Endothelial cell of umbilical vein (primary cell): ENCODE data around the gene NXPH4. TPM values are rescaled to one million over a fixed set of nuclear protein-coding genes. Genes with fewer than 3 reads are reported as not detected.

Source experiments
- BruUV-seq: library from RNA; stranded (reverse); fragments of 400-500 nt; replicated peaks from 2 replicates; lab custom pipeline; 2021; lab: Mats Ljungman, UMichigan
- CTCF ChIA-PET: fragments of 300-600, 350-600 bp; sonication (Branson Sonifier 250); formaldehyde crosslinking; loops from one replicate; lab custom pipeline; 2021; ENCODE audit warnings: antibody characterized with exemption, inconsistent platforms; lab: Charles Lee
- POLR2A ChIA-PET: fragments of 300-600, 350-600 bp; sonication (Branson Sonifier 250); formaldehyde crosslinking; loops from one replicate; lab custom pipeline; 2021; ENCODE audit warnings: antibody characterized with exemption, inconsistent platforms; lab: Charles Lee
- DNase-seq: peaks from one replicate; pipeline ENCODE4 v3.0.0-alpha.2; 2011; ENCODE audit warnings: low read depth, low spot score
- FAIRE-seq: peaks from 2 replicates; lab custom pipeline; 2011; peaks lifted over from hg19 to GRCh38; lab: Jason Lieb, UNC
- H2AFZ ChIP-seq: 2 replicates; pipeline ENCODE4 v1.6.0; 2012; ENCODE audit warnings: low read depth, low read length, control low read depth, inconsistent platforms
- H3K27ac ChIP-seq: 2 replicates; pipeline ENCODE4 v1.5.1; 2011; ENCODE audit warnings: low read depth, mild to moderate bottlenecking, control low read depth, low read length, moderate library complexity; ENCODE audit not compliant: insufficient read depth
- H3K27me3 ChIP-seq, 2 experiments: 2 replicates each; pipeline versions ENCODE4 v1.6.0 to v1.6.1; 2011; ENCODE audit warnings: low read length in 2 of 2, mixed read lengths in 1 of 2; ENCODE audit not compliant: control insufficient read depth in 2 of 2, insufficient read depth in 2 of 2
- H3K36me3 ChIP-seq, 2 experiments: 2 replicates in 1 of 2; 3 replicates in 1 of 2; pipeline ENCODE4 v1.5.1; 2011; ENCODE audit warnings: low read length in 2 of 2, mild to moderate bottlenecking in 1 of 2, moderate library complexity in 1 of 2; ENCODE audit not compliant: control insufficient read depth in 2 of 2, insufficient read depth in 2 of 2; ENCODE audit errors: extremely low read depth in 1 of 2
- H3K4me1 ChIP-seq: 3 replicates; pipeline ENCODE4 v1.5.1; 2011; ENCODE audit warnings: mild to moderate bottlenecking, low read length; ENCODE audit not compliant: control insufficient read depth, insufficient read depth; ENCODE audit errors: extremely low read depth
- H3K4me2 ChIP-seq: 2 replicates; pipeline ENCODE4 v1.6.1; 2011; ENCODE audit warnings: low read length, control low read depth, mixed read lengths; ENCODE audit not compliant: insufficient read depth
- H3K4me3 ChIP-seq, 3 experiments: fragments of 200-600 bp in 1 of 3; sonication (generic), shearing (Covaris generic) in 1 of 3; replicated peaks in 1 of 3; 2 replicates each; pipeline ENCODE4 v1.5.1; 2011 to 2016; ENCODE audit warnings: control low read depth in 3 of 3, low read length in 3 of 3, mild to moderate bottlenecking in 2 of 3, inconsistent platforms in 1 of 3, low read depth in 1 of 3, moderate library complexity in 1 of 3; ENCODE audit not compliant: insufficient read depth in 1 of 3
- H3K79me2 ChIP-seq: 2 replicates; pipeline ENCODE4 v1.6.0; 2012; ENCODE audit warnings: low read length, inconsistent platforms; ENCODE audit not compliant: control insufficient read depth, insufficient read depth
- H3K9ac ChIP-seq: replicated peaks from 2 replicates; pipeline ENCODE3; 2011; ENCODE audit warnings: low read length, control low read depth; ENCODE audit not compliant: insufficient read depth; ENCODE audit errors: extremely low read depth
- H3K9me1 ChIP-seq: replicated peaks from 3 replicates; pipeline ENCODE4 v1.6.0; 2011; ENCODE audit warnings: mild to moderate bottlenecking, low read length; ENCODE audit not compliant: control insufficient read depth, insufficient read depth; ENCODE audit errors: extremely low read depth
- H3K9me3 ChIP-seq: replicated peaks from 2 replicates; pipeline ENCODE4 v1.5.1; 2012; ENCODE audit warnings: low read length, inconsistent platforms; ENCODE audit not compliant: control insufficient read depth, insufficient read depth
- H4K20me1 ChIP-seq: replicated peaks from 2 replicates; pipeline ENCODE3; 2011; ENCODE audit warnings: mild to moderate bottlenecking, low read length; ENCODE audit not compliant: control insufficient read depth, insufficient read depth; ENCODE audit errors: extremely low read depth
- GATA2 ChIP-seq: IDR thresholded peaks from 2 replicates; pipeline ENCODE4 v1.7.0; 2011; ENCODE audit warnings: low read depth, mild to moderate bottlenecking, moderate library complexity, mixed read lengths, low read length; ENCODE audit not compliant: insufficient read length, insufficient read depth
- MYC ChIP-seq: IDR thresholded peaks from one replicate; pipeline ENCODE4 v1.6.1; 2011; ENCODE audit warnings: mild to moderate bottlenecking, low read depth, low read length
- POLR2A ChIP-seq: IDR thresholded peaks from 2 replicates; pipeline ENCODE4 v1.6.1; 2012; ENCODE audit warnings: low read depth, mild to moderate bottlenecking, control low read depth, low read length
- dilution Hi-C: fragments of 300-500 bp; cut with MboI; formaldehyde crosslinking; loops from one replicate; pipeline ENCODE4 v1.15.0; 2019; ENCODE audit warnings: low sequenced_read_pairs; ENCODE audit not compliant: extremely low pct_ligation_motif_present
- intact Hi-C: fragments of 100-400 bp; cut with micrococcal nuclease; formaldehyde crosslinking; loops from one replicate; pipeline ENCODE4 v1.10.0; 2022
- polyA plus RNA-seq, 4 experiments: library from polyadenylated mRNA; depleted of rRNA in 3 of 4; stranded (reverse) in 3 of 4; unstranded in 1 of 4; fragments of >200 nt; gene quantifications; 2 replicates each; pipeline versions ENCODE4 v1.2.1 to v1.2.3, GENCODE V29; 2011 to 2012; ENCODE audit warnings: missing spikeins in 1 of 4
- total RNA-seq: library from RNA; stranded (reverse); gene quantifications from 2 replicates; pipeline ENCODE4 v1.2.3, GENCODE V29; 2021
- TF ChIP-seq, protein P1 (sequence below), 2 donors: IDR thresholded peaks; 1 replicate in 1 of 2; 2 replicates in 1 of 2; pipeline ENCODE4 v1.5.1; 2011; ENCODE audit warnings: low read length in 2 of 2, mild to moderate bottlenecking in 2 of 2, moderate library complexity in 2 of 2, control low read depth in 1 of 2, inconsistent platforms in 1 of 2, low read depth in 1 of 2; ENCODE audit not compliant: insufficient read depth in 1 of 2; ENCODE audit errors: extremely low read depth in 1 of 2
- TF ChIP-seq, protein P2 (sequence below): IDR thresholded peaks from 2 replicates; pipeline ENCODE4 v1.6.1; 2011; ENCODE audit not compliant: insufficient read depth, insufficient read length

The NXPH4 gene
- total and polyA plus RNA-seq, 2 donors (not counting 3 experiments of a cell fraction or from before 2014, with no cell fraction given): 0.07 TPM; not detected in 1

DNA sequence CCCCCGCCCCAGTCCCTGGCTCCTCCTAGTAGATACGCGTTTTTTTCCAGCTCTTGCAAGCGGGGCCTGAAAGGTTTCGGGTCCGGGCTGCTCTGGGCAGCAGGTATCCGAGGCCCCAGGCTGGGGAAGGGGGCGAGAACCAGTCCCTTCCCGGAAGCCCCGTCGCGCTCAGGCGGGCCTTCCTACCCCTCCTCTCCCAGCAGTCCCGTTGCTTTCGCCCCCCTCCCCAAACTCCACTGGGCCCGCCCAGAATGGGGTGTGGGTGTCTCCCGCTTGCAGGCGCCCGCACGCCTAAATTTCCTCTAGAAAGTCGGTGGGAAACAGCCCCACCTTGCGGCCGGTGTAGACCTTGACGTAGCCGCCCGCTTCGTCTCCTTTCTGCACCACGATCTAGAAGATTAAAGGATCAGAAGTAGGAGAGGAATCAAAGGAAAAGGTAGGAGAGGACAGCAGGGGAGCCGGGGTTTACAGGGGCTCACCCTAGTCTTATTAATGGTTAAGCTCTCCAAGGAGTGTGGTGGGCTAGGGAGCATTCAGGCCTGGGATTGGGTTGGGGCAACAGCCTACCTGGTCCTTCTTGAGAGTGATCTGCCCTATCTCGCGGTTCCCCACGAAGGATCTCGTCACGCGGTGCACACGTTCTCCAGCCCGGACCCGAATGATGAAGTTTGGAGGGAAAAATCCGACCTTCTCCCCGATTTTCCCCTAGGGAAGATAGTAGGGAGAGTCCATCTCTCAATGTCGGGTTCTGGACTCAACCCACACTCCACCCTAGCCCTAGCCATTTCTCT is 27.1 kb downstream of the NXPH4 start:
- TF ChIP-seq GATA2: no peak
- TF ChIP-seq, protein P1, sequence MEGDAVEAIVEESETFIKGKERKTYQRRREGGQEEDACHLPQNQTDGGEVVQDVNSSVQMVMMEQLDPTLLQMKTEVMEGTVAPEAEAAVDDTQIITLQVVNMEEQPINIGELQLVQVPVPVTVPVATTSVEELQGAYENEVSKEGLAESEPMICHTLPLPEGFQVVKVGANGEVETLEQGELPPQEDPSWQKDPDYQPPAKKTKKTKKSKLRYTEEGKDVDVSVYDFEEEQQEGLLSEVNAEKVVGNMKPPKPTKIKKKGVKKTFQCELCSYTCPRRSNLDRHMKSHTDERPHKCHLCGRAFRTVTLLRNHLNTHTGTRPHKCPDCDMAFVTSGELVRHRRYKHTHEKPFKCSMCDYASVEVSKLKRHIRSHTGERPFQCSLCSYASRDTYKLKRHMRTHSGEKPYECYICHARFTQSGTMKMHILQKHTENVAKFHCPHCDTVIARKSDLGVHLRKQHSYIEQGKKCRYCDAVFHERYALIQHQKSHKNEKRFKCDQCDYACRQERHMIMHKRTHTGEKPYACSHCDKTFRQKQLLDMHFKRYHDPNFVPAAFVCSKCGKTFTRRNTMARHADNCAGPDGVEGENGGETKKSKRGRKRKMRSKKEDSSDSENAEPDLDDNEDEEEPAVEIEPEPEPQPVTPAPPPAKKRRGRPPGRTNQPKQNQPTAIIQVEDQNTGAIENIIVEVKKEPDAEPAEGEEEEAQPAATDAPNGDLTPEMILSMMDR (IDR thresholded peaks at IDR 0.05; ENCODE audit: extremely low read depth in 1 of 2, insufficient read depth in 1 of 2, low read depth in 1 of 2, low read length in 2 of 2): peak; percentile 83 to 87
- Histone ChIP-seq H3K4me1 (peaks cover 21% of the 10 kb centered on the region), H3K27me3 (peaks cover 34 to 37% of the 10 kb centered on the region in 2 experiments), H3K36me3 (no peaks in the 10 kb centered on the region), H4K20me1 (no peaks in the 10 kb centered on the region), H3K4me3 (peak overlapping the region in 1 of 3 experiments; percentile 26), H2AFZ (no peak overlapping the region), H3K9me3 (no peaks in the 10 kb centered on the region), H3K27ac (no peak overlapping the region), H3K4me2 (peak overlapping the region; percentile 59), H3K9ac (no peak overlapping the region), H3K9me1 (no peaks in the 10 kb centered on the region), H3K79me2 (no peaks in the 10 kb centered on the region)
- FAIRE-seq (peak; percentile 88), DNase-seq (peak; percentile 68)
- intact Hi-C loops: loop anchor here (1.0 to 5.0 kb wide), 3 partner anchors 30 to 131 kb away; partner anchors contain the start of genes LRP1 and STAT6
- dilution Hi-C loops: no loop called here
- POLR2A ChIA-PET: interaction anchor here (1.5 kb wide), 1 partner anchor 14 kb away, joined by 4 read pairs; the partner anchor contains the start of gene SHMT2
- BruUV-seq: no TSS peak
- CTCF ChIA-PET: interaction anchor here (0.7 to 10.7 kb wide), 28 partner anchors 8 to 1597 kb away, joined by 3 to 214 read pairs (median 4); partner anchors contain the start of genes ARHGEF25, GLI1, INHBE and NXPH4

DNA sequence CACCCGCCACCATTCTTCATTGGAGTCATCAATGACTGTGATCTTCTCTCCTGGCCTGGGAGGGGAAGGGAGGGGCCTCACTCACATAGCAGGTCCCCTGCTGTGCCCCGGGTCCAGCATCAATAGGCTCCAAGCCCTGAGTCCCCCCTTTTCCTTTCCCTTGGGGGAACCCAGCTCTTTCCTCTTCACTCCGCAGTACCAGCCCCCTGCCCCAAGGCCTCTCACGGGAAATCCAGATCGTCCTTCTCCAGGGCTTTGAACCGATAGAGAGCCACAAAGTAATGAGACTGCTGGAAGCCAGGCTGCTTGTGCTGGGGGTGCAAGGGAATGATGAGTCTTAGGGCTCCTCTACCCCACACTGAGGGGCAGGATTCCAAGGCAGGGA is 27.7 kb downstream of the NXPH4 start:
- Histone ChIP-seq H3K27ac (no peak overlapping the region), H3K9ac (no peak overlapping the region), H3K27me3 (peaks cover 32 to 36% of the 10 kb centered on the region in 2 experiments), H3K4me2 (no peak overlapping the region), H3K9me1 (no peaks in the 10 kb centered on the region), H3K4me1 (peaks cover 17% of the 10 kb centered on the region), H3K79me2 (no peaks in the 10 kb centered on the region), H3K9me3 (no peaks in the 10 kb centered on the region), H3K4me3 (no peak overlapping the region), H2AFZ (no peak overlapping the region), H3K36me3 (no peaks in the 10 kb centered on the region), H4K20me1 (no peaks in the 10 kb centered on the region)
- ChIA-PET POLR2A (no interaction called here), CTCF (interaction anchor here (1.0 to 10.7 kb wide), 4 partner anchors 7 to 37 kb away, joined by 3 to 214 read pairs (median 15); partner anchors contain the start of genes SHMT2 and STAC3)
- DNase-seq (no peak), FAIRE-seq (no peak)
- no peak for TF ChIP-seq POLR2A
- TF ChIP-seq MYC: no peak
- TF ChIP-seq, protein P1 (IDR thresholded peaks at IDR 0.05; ENCODE audit: extremely low read depth in 1 of 2, insufficient read depth in 1 of 2, low read depth in 1 of 2, low read length in 2 of 2): no peak
- TF ChIP-seq, protein P2, sequence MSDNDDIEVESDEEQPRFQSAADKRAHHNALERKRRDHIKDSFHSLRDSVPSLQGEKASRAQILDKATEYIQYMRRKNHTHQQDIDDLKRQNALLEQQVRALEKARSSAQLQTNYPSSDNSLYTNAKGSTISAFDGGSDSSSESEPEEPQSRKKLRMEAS: no peak
- dilution Hi-C loops: no loop called here
- BruUV-seq: no TSS peak
- intact Hi-C loops: loop anchor here (5.0 kb wide), 2 partner anchors 117 to 132 kb away; partner anchors contain the start of genes LRP1 and STAT6
